Fibroblast of skin of left biceps (primary cell): ENCODE measurements around the gene DOCK4.

Source experiments
- DNase-seq, 2 experiments: peaks; one replicate each; pipeline ENCODE4 v3.0.0-alpha.2; 2013; ENCODE audit warnings: low read depth in 2 of 2

DOCK4 gene

GRCh38 chr7:111863269-111863668, 342.9 kb downstream of the DOCK4 start:
- no peak for DNase-seq

DNA sequence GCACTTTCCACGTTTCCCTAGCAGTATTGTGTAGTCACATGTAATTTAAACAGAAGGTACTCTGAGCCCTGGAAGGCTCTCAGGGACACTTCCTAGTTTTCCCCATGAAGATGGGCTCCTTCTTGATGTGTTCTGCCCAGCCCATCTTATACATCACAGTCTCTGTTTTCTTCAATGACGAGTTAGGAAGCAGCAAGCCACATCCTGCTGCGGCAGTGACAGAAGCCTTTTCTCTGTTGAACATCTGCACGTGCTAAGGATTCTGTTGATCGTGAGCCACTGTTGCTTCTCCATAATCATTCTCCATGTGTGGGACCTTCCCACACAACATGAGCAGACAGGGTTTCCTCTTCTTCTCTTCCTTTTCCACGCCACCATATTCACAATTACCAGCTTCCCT, 346.0 kb downstream of the DOCK4 start:
- no peak for DNase-seq

DNA sequence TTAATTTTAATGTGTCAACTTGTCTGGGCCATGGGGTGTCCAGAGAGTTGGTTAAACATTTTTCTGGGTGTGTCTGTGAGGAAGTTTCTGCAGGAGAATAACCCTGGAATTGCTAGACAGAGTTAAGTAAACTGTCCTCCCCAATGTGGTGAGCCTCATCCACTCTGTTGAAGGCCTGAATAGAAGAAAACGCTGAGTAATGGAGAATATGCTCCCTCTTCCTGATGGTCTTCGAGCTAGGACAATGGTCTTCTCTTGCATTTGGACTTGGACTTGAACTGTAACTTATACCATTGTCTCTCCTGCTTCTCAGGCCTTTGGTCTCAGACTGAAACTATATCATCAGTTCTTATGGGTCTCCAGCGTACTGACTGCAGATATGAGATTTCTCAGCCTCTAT, 347.9 kb downstream of the DOCK4 start:
- DNase-seq, result no peak

DNA sequence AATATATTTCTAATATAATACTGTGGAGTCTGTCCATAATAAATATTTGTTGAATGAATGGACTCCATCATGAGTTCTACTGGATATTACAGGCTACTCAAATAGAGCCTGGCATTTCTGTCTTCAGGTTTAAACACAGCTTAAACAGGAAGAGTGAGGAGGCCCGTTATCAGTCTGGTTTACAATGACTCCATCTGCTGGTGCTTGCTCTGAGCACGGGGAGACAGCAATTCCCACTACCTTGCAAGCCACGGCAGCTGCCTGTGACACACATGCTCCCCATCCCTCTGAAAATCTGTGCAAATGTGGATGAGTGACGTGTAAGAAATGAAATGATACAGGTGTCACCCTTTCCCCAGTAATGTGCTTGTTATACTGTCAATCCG, 350.4 kb downstream of the DOCK4 start:
- DNase-seq, result no peak

GRCh38 chr7:111855161-111855841, 350.9 kb downstream of the DOCK4 start:
- peak in 1 of 2 experiments; percentile 26 for DNase-seq

- no peak for DNase-seq
These were observed 352.8 kb downstream of the DOCK4 start for GRCh38 chr7:111853201-111853990.

- no peak for DNase-seq
These were observed 354.1 kb downstream of the DOCK4 start for GRCh38 chr7:111852081-111852480.

- DNase-seq, result no peak
These were observed 359.3 kb downstream of the DOCK4 start for GRCh38 chr7:111846898-111847297.

DNA sequence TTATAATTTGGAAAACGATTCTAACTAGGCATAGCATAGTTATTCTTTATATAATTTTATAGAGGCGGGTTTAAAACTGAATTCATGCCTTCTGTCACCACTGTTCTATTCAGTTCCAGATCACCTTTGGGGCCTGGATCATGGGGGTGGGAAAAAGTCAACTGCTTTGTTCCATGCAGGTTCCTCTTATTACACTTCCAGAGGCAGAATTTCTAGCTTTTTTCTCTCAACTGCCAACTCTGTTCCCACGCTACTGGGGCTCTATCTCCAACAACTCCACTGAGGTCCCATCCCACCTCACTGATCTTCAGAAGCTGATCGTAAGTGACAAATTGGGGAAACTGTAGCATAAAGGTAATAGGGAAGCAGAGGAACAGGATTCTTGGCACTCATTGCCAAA, 360.3 kb downstream of the DOCK4 start:
- DNase-seq, result no peak

DNA sequence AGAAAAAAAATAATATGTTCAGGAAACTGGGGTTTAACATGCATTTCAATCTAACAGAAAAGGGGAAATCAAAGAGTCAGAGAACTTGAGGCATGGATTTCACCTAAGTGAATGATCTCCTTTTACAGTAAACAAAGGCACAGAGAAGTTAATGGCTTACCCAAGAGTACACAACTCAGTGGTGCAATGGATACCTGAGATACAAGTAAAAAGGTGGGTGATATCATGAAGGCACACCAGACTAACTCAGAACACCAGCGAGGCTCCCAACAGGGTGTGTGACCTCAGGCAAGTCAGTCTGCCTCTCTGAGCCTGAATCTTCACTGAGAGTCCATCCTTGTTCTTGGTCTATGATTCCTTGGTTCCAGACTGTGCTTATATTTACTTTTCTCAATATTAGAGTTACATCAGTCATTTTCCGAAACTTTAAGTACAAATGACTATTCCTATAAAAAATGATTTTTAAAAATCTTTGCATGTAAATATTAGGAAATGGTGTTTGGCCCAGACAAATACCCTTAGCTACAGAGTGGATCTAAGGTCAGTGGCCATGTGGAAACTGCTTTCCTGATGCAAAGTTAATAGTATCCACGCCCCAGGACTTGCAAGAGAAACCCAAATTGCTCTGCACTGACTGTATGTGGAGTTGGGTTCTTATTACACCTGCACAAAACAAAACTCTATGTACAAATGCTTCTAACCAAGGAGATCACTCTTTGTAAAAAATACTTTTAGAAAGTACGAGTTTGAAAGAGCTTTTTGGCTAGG, 361.1 kb downstream of the DOCK4 start:
- DNase-seq, result no peak

DNA sequence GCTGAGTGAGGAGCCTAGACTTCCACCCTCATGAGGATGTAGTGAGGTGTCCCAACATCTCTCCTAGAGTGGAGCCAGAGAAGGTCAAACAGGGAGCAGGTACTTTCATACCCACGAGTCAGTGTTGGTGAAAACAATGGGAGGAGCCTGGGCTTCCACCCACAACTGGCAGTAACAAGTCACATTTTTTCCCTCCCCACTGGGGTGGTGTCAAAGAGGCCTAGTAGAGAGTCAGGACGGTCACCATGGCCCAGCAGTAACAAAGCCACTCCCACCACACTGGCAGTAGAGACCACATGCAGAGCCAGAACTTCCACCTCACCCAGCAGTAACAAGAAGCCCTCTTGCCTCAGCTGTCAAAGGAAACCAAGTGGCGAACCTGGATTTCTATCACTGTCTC, 363.7 kb downstream of the DOCK4 start:
- DNase-seq, result no peak

- DNase-seq, result no peak
These were observed 364.5 kb downstream of the DOCK4 start for GRCh38 chr7:111841596-111842205.

DNA sequence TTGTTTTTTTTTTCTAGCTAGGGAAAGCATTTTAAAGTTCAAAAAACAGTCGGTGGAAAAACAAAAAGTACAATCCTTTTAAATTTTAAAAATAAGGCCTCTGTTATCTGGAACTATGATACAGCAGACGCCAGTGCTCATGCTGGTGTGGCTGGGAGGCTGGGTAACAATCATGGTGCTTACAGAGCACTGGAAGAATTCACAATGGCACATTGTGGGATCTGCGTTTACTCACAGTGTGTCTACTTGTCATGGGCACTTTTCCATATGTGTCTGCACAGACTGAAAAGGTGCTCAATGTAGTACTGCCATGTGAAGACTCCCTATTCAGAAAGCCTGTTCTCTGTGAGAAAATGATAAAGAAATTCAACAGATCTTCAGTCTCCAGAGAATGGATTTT, 365.7 kb downstream of the DOCK4 start:
- DNase-seq, result no peak

GRCh38 chr7:111839261-111839660, 366.9 kb downstream of the DOCK4 start:
- DNase-seq, result no peak

GRCh38 chr7:111836592-111836991, 369.6 kb downstream of the DOCK4 start:
- DNase-seq, result no peak

GRCh38 chr7:111835066-111835465, 371.1 kb downstream of the DOCK4 start:
- DNase-seq, result peak; percentile 76 to 79

GRCh38 chr7:111834367-111834766, 371.8 kb downstream of the DOCK4 start:
- no peak for DNase-seq

- DNase-seq, result peak in 1 of 2 experiments; percentile 23
These were observed 372.7 kb downstream of the DOCK4 start for GRCh38 chr7:111833466-111833865.

- no peak for DNase-seq
These were observed 374.0 kb downstream of the DOCK4 start for GRCh38 chr7:111832174-111832573.

DNA sequence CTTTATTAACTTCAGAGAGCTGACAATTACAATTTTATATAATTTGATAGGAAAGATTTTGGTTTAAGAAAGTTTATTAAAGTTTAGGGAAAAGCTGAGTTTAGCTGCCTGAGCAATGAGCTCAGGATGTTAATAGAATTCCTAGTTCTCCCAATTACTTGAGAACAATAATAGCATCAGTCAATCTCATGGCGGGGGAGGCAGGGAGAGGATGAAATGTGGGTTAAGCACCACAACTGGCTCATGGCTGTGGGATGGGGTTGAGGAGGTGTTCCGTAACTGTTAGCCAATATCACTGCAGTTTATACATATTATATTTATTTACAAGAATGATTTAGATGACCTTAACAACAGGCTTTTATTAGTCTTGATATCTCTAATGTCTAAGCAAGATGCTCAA, 377.0 kb downstream of the DOCK4 start:
- no peak for DNase-seq

GRCh38 chr7:111827863-111828504, 378.2 kb downstream of the DOCK4 start:
- DNase-seq, result no peak

GRCh38 chr7:111825046-111825445, 381.2 kb downstream of the DOCK4 start:
- DNase-seq, result no peak
